ENCODE data around the gene SHMT2.

SHMT2 gene

GRCh38 chr12:57227315-57228115 lies 2.0 kb upstream of the SHMT2 start:
- no peak for DNase-seq (ENCODE audit: low spot score)

GRCh38 chr12:57229046-57229633 lies 371 bp upstream of the SHMT2 start:
- no peak for DNase-seq (ENCODE audit: low spot score)

- no peak for DNase-seq (ENCODE audit: low spot score)
These were observed 1.1 kb downstream of the SHMT2 start for GRCh38 chr12:57230381-57231155.

- no peak for DNase-seq (ENCODE audit: low spot score)
These were observed 1.9 kb downstream of the SHMT2 start for GRCh38 chr12:57231276-57232021.

- no peak for DNase-seq (ENCODE audit: low spot score)
These were observed 2.7 kb downstream of the SHMT2 start for GRCh38 chr12:57232156-57232756.

GRCh38 chr12:57233357-57234232 lies 4.1 kb downstream of the SHMT2 start:
- no peak for DNase-seq (ENCODE audit: low spot score)

- no peak for DNase-seq (ENCODE audit: low spot score)
These were observed 4.7 kb downstream of the SHMT2 start for GRCh38 chr12:57234233-57234570.

- DNase-seq (ENCODE audit: low spot score): no peak
These were observed 5.1 kb downstream of the SHMT2 start for GRCh38 chr12:57234571-57235016.

- DNase-seq (ENCODE audit: low spot score): no peak
These were observed 5.7 kb downstream of the SHMT2 start for GRCh38 chr12:57235017-57235727.

- DNase-seq (ENCODE audit: low spot score): no peak
These were observed 6.2 kb downstream of the SHMT2 start for GRCh38 chr12:57235728-57236131.

GRCh38 chr12:57236201-57236924 lies 6.9 kb downstream of the SHMT2 start:
- DNase-seq (ENCODE audit: low spot score): no peak

- DNase-seq (ENCODE audit: low spot score): no peak
These were observed 7.5 kb downstream of the SHMT2 start for GRCh38 chr12:57236925-57237595.

- no peak for DNase-seq (ENCODE audit: low spot score)
These were observed 8.1 kb downstream of the SHMT2 start for GRCh38 chr12:57237596-57237931.

- DNase-seq (ENCODE audit: low spot score): no peak
These were observed 8.7 kb downstream of the SHMT2 start for GRCh38 chr12:57237932-57238853.

- peak; percentile 84 for DNase-seq (ENCODE audit: low spot score)
These were observed 9.5 kb downstream of the SHMT2 start for GRCh38 chr12:57238854-57239554.

- no peak for DNase-seq (ENCODE audit: low spot score)
These were observed 10.1 kb downstream of the SHMT2 start for GRCh38 chr12:57239587-57240065.

Data from COLO829 (cell line).